ENCODE data around the gene TAPBP. TPM values are rescaled to one million over a fixed set of nuclear protein-coding genes. Genes with fewer than 3 reads are reported as not detected.
"Not testable (repeated sequence)": the region's sequence is repeated elsewhere in the genome, so short reads cannot be mapped to it uniquely, and the experiment has no call there.

TAPBP gene
- total RNA-seq, 2 donors from 2014 or later: 204 to 235 TPM

DNA sequence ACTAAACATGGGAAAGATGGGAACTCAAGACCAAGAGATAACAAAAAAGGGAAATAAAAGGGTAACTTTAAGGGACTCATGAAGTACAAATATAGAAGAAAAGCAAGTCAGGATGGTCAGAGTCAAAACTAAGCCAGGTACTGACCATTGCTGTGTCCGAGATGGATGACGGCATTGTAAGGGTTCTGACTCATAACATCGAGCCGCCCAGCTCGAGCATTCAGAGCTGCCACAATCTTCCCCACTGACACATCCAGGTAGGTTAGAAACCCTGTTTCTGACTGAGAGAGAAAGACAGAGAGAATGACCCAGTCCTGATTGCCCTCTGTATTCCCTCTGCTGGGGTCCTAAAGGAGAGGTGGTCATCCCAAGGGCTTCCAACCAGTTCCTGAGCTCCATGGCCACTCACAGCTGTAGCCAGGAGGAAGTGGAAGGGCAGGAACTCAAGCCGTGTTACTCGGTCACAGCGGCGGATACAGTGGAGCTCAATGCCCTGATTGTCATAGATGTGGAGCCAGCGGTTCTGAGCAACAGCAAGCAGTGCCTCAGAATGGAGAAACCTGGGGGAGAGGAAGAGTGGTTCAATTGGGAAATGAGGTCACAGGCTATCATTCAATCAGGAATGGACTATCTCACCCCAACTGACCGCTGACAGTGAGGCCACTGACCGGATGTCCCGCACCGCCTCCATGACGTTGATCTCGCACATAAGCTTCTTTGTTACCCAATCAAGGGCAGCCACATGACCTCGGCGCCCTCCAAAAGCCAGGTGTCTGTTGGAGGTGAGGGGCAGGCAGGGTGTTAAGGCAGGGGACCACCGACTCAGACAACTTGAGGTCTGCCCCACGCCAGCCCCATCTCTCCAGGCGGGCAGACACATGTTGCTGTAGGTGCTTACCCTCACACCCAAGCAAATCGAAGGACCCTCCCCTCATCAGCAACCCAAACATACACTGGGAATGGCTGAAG, 26.6 kb downstream of the TAPBP start:
- no peak overlapping the region for H3K9ac ChIP-seq (ENCODE audit: low read depth in 2 of 2, low read length in 2 of 2)

DNA sequence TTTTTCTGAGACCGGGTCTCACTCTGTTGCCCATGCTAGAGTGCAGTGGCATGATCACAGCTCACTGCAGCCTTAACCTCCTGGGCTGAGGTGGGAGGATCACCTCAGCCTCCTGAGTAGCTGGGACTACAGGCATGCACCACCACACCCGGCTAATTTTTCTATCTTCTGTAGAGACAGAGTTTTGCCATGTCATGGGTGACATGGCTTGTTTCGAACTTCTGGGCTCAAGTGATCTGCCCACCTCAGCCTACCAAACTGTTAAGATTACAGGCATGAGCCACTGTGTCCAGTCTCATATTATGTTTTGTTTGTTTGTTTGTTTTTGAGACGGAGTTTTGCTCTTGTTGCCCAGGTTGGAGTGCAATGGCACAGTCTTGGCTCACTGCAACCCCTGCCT, 28.7 kb downstream of the TAPBP start:
- H3K4me3 ChIP-seq; DNase-seq; H3K27ac ChIP-seq; H3K27me3 ChIP-seq; H3K9ac ChIP-seq (ENCODE audit: low read depth in 2 of 2, low read length in 2 of 2); intact Hi-C loops (cut with DNase I); H3K36me3 ChIP-seq; H3K9me3 ChIP-seq; H3K4me1 ChIP-seq: not testable (repeated sequence)

More for the DNA sequence above, 26.6 kb downstream of the TAPBP start:
- no peaks in the 10 kb centered on the region for H3K27me3 ChIP-seq
- peaks cover 6% of the 10 kb centered on the region for H3K4me1 ChIP-seq
- no peak for DNase-seq
- intact Hi-C loops (cut with DNase I): no loop called here
- no peaks in the 10 kb centered on the region for H3K9me3 ChIP-seq
- H3K4me3 ChIP-seq: no peak overlapping the region
- no peak overlapping the region for H3K27ac ChIP-seq
- TF ChIP-seq, protein P1, sequence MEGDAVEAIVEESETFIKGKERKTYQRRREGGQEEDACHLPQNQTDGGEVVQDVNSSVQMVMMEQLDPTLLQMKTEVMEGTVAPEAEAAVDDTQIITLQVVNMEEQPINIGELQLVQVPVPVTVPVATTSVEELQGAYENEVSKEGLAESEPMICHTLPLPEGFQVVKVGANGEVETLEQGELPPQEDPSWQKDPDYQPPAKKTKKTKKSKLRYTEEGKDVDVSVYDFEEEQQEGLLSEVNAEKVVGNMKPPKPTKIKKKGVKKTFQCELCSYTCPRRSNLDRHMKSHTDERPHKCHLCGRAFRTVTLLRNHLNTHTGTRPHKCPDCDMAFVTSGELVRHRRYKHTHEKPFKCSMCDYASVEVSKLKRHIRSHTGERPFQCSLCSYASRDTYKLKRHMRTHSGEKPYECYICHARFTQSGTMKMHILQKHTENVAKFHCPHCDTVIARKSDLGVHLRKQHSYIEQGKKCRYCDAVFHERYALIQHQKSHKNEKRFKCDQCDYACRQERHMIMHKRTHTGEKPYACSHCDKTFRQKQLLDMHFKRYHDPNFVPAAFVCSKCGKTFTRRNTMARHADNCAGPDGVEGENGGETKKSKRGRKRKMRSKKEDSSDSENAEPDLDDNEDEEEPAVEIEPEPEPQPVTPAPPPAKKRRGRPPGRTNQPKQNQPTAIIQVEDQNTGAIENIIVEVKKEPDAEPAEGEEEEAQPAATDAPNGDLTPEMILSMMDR (IDR thresholded peaks at IDR 0.05): no peak
- H3K36me3 ChIP-seq: no peaks in the 10 kb centered on the region

DNA sequence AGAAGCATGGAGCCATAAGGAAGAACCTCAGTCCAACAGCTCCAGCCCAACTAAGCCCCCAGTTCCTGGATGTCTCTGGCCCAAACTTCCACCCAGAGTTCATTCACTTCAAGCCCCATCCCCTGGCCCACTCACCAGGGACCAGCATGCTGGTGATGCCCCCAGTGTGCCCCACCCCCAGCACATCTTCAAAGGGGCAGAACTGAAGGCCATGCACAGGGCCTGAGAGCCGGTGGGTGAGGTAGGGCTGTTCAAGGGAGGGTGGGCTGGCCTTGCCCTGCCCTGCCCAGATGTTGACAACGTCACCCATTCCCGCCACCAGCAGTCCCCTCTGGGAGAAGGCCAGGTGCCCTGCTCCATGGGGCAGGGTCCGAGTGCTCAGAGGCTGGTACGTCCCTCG, 33.3 kb downstream of the TAPBP start:
- H3K4me3 ChIP-seq: no peak overlapping the region
- H3K27me3 ChIP-seq: no peaks in the 10 kb centered on the region
- H3K36me3 ChIP-seq: peaks cover 4% of the 10 kb centered on the region
- intact Hi-C loops (cut with DNase I): no loop called here
- TF ChIP-seq, protein P1 (IDR thresholded peaks at IDR 0.05): no peak
- no peak for DNase-seq
- no peaks in the 10 kb centered on the region for H3K9me3 ChIP-seq
- peak overlapping the region in 1 of 2 donors; percentile 12 for H3K9ac ChIP-seq (ENCODE audit: low read depth in 2 of 2, low read length in 2 of 2)
- H3K27ac ChIP-seq: no peak overlapping the region
- peaks cover 10% of the 10 kb centered on the region for H3K4me1 ChIP-seq

DNA sequence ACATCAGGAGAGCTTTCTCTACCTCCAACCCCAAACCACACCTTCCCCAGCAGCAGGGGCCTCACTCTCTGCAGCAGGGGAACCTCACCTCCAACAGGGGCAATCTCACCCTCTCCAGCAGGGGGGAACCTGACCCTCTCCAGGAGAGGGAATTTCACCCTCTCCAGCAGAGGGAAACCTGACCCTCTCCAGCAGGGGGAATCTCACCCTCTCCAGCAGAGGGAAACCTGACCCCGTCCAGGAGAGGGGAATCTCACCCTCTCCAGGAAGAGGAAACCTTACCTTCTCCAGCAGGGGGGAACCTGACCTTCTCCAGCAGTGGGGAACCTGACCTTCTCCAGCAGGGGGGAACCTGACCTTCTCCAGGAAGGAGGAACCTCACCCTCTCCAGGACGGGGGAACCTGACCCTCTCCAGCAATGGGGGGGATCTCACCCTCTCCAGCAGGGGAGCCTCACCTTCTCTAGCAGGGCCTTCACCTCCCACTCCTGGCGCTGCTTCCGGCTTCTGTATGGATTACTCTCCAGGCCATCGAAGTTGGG, 33.8 kb downstream of the TAPBP start:
- no peak overlapping the region for H3K4me3 ChIP-seq
- H3K27me3 ChIP-seq: no peaks in the 10 kb centered on the region
- peak overlapping the region in 1 of 2 donors; percentile 12 for H3K9ac ChIP-seq (ENCODE audit: low read depth in 2 of 2, low read length in 2 of 2)
- H3K4me1 ChIP-seq: peaks cover 13% of the 10 kb centered on the region
- no peaks in the 10 kb centered on the region for H3K9me3 ChIP-seq
- TF ChIP-seq, protein P1 (IDR thresholded peaks at IDR 0.05): no peak
- intact Hi-C loops (cut with DNase I): no loop called here
- H3K27ac ChIP-seq: no peak overlapping the region
- peaks cover 4% of the 10 kb centered on the region for H3K36me3 ChIP-seq
- DNase-seq: no peak

DNA sequence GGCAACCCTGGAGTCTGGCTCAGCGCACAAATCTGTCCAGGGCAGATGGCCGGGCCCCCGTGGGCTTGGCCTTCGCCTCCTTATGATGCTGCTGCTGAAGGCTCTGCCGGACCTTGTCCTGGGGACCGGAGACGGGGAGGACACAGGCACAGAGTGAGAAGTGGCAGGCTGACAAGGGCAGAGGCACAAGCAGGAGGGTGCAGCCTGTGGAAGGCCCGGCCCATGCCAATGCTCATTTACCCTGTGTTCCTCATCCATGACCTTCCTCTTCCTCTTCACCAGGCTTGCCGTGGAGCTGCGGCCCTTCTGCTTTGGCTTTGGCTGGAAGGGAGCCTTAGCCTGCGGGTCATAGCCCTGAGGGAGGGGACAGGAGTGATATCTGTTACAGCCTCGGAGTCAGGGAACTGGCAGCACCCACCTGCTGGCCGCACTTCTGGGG, 34.6 kb downstream of the TAPBP start:
- Histone ChIP-seq H3K27me3 (no peaks in the 10 kb centered on the region), H3K9me3 (no peaks in the 10 kb centered on the region), H3K27ac (no peak overlapping the region), H3K9ac (ENCODE audit: low read depth in 2 of 2, low read length in 2 of 2) (peak overlapping the region in 1 of 2 donors; percentile 36), H3K36me3 (peaks cover 4% of the 10 kb centered on the region), H3K4me3 (no peak overlapping the region), H3K4me1 (peaks cover 20% of the 10 kb centered on the region)
- intact Hi-C loops (cut with DNase I): no loop called here
- TF ChIP-seq, protein P1 (IDR thresholded peaks at IDR 0.05): no peak
- DNase-seq: no peak

DNA sequence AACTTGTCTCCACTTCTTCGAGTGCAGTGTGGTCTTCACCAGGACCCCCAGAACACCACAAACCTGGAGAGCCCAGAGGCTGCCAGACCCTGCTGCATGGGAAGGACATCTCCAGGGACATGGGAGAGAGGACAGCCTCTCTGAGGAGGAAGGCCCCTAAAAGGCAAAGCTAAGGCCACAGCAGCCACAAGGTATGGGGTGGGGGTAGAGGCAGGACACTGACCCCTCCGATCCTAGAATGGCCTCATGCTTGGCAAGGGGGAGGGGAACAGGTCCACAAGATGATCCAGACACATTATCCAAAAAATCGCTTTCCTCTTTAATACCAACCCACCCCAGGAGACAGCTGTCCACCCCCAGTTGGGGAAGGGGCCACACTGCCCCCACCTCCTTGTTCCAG, 35.1 kb downstream of the TAPBP start:
- H3K4me1 ChIP-seq: peaks cover 25% of the 10 kb centered on the region
- no peaks in the 10 kb centered on the region for H3K9me3 ChIP-seq
- intact Hi-C loops (cut with DNase I): no loop called here
- H3K4me3 ChIP-seq: no peak overlapping the region
- H3K36me3 ChIP-seq: peaks cover 4% of the 10 kb centered on the region
- TF ChIP-seq, protein P1 (IDR thresholded peaks at IDR 0.05): no peak
- no peaks in the 10 kb centered on the region for H3K27me3 ChIP-seq
- H3K9ac ChIP-seq (ENCODE audit: low read depth in 2 of 2, low read length in 2 of 2): peak overlapping the region in 1 of 2 donors; percentile 36
- no peak for DNase-seq
- H3K27ac ChIP-seq: no peak overlapping the region
